Stimulated activated CD4-positive, alpha-beta T cell treated with anti-CD3 and anti-CD28 coated beads, Interleukin-4, amount 100 ng/mL, for 48 hours (primary cell): ENCODE data around the gene CCDC152.

Experiments
- DNase-seq, 2 donors: peaks; one replicate each; pipeline ENCODE4 v3.0.0-alpha.2; 2020; ENCODE audit warnings: low read depth in 2 of 2

The CCDC152 gene

GRCh38 chr5:42851481-42851880, 94.9 kb downstream of the CCDC152 start:
- DNase-seq: no peak
